ENCODE results near the gene RPS26.

RPS26 gene

GRCh38 chr12:56078931-56079722 is 37.4 kb downstream of the RPS26 start:
- DNase-seq, result no peak

GRCh38 chr12:56079723-56080555 is 38.2 kb downstream of the RPS26 start, which contains the start of gene ERBB3:
TSS of gene ERBB3 (plus strand) at chr12:56080165. CDS start at chr12:56080301, 136 bp downstream.
- no peak for DNase-seq

GRCh38 chr12:56080556-56081138 is 38.9 kb downstream of the RPS26 start:
- DNase-seq, result no peak

- DNase-seq, result no peak
These were observed 40.0 kb downstream of the RPS26 start for GRCh38 chr12:56081393-56082347.

- DNase-seq, result no peak
These were observed 40.7 kb downstream of the RPS26 start for GRCh38 chr12:56082382-56082781.

- no peak for DNase-seq
These were observed 41.2 kb downstream of the RPS26 start for GRCh38 chr12:56082967-56083366.

- DNase-seq, result no peak
These were observed 43.3 kb downstream of the RPS26 start for GRCh38 chr12:56084958-56085543.

- no peak for DNase-seq
These were observed 44.4 kb downstream of the RPS26 start for GRCh38 chr12:56086096-56086495.

GRCh38 chr12:56086608-56087007 is 44.9 kb downstream of the RPS26 start:
- no peak for DNase-seq

- no peak for DNase-seq
These were observed 45.5 kb downstream of the RPS26 start for GRCh38 chr12:56087220-56087619.
